GM21786 (cell line): ENCODE results near the gene CHRNA4.

Experiments
- ATAC-seq: cut with Tn5 transposase; IDR thresholded peaks from one replicate; pipeline ENCODE4 v1.9.1; 2021; ENCODE audit not compliant: unreplicated experiment

Gene CHRNA4

DNA sequence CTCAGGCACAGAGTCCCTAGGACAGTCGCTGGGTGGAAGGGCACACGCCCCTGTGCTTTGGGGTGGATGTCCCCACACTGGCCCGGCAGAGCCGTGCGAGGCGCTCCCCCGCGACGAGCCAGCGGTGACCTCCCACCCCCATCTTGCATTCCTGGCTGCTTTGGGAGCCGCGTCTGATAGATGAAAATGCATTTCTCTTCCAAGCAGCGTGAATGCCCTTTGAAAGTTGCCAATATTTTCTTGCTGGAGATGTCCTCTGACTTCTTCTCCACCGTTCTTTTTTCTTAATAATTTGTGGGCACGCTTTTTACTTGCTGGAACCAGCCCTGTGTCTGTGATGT, 38.2 kb downstream of the CHRNA4 start:
- no peak for ATAC-seq

DNA sequence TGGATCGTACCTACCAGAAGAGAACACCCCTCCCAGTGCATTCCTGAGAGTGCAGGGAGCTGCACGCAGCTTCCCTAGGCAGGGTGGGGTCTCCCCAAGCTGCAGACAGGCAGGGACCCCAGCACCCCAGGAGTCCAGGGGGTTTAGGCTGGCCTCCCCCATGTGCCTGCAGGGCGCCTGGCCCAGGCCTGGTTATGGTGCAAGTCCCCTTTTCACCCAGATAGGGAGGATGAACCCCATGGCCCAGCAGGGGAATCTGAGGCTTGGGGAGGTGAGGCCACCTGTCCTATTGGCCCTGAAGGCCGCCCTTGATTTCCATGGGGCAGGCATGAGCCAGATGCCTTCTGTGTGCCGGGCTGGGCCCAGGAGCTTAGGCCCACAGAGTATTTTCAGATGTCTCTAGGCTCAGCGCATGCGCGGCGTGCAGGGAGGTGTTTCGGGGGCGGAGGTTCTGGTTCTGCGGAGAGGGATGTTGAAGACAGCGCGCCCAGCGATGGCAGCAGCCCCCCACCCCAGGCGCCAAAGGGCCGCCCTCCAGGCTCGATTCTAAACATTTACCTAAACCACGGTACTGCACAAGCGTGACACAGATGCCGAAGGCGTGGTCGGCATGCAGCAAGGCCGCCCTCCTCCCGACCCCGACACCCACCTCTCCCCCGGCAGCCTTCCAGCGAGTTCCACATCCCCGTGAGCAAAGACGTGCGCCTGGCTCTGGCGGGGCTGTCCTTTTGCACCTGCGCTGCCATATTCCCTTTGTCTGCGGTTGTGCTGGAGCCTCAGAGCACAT, 38.8 kb downstream of the CHRNA4 start:
- ATAC-seq, result no peak

DNA sequence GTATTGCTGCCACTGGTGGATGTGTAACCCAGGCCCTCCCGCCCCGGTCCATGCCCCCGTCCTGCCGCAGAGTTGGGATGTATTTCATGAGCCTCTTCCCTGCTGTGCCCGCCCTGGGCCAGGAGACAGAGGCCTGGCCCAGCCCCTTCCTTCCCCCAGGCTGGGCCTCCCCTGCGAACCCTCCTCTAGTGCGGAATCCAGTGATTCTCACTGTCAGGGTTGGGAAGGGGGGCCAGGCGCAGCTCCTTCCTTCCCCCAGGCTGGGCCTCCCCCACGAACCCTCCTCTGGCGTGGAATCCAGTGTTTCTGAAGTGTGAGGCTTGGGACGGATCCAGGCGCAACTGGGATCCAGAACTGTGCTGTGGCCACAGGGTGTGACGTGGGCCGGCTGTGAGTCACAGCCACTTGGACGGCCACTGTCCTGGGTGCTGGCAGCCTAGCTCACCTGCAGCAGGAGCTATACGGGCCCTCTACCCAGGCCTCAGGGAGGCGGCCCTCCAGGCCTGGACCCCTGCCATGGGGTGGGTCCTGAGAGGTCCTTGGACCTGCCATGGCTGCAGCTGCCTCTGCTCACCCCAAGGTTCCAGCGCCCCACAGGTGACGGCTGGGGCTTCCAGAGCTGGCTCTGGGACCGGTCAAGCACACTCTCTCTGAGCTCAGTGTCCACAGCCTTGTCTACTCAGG, 39.9 kb downstream of the CHRNA4 start:
- ATAC-seq, result no peak

DNA sequence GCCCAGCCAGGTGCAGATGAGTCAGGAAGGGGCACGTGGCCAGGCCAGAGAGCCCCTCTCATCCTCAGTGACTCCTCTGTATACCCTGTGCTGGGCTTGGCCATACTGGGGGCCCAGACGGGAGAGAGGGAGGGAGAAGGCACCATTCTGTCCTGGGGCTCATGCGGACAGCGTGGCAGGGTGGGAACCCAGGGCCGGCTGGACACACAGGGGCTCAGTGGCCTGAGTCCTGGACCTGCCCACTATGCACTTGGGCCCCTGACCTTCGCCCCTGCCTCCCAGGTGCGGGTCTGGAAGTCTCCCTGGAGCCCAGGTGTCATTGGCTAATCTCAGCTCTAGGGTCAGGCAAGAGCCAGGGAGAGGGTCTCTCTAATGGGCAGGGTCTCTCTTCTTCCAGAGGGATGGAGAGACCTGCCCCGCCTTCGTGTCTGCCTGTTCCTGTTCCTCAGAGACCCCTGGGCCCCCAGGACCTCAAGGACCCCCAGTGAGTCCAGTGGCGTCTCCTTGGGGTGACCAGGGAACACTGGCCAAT, 40.5 kb downstream of the CHRNA4 start:
- ATAC-seq, result no peak

DNA sequence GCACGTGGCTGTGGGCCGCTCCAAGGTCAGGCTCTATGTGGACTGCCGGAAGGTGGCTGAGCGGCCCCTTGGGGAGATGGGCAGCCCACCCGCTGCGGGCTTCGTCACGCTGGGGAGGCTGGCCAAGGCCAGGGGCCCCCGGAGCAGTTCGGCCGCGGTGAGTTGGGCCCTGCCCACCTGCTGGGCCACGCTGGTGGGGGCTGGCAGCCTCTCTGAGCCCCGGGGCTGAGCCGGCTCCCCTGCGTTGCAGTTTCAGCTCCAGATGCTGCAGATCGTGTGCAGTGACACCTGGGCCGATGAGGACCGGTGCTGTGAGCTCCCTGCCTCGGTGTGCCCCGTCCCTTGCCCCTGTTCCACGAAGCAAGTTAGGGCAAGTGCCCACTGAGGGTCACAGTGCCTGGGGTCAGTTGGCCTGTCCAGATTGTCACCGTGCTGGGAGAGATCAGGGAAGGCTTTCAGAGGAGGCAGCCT, 41.1 kb downstream of the CHRNA4 start:
- no peak for ATAC-seq

DNA sequence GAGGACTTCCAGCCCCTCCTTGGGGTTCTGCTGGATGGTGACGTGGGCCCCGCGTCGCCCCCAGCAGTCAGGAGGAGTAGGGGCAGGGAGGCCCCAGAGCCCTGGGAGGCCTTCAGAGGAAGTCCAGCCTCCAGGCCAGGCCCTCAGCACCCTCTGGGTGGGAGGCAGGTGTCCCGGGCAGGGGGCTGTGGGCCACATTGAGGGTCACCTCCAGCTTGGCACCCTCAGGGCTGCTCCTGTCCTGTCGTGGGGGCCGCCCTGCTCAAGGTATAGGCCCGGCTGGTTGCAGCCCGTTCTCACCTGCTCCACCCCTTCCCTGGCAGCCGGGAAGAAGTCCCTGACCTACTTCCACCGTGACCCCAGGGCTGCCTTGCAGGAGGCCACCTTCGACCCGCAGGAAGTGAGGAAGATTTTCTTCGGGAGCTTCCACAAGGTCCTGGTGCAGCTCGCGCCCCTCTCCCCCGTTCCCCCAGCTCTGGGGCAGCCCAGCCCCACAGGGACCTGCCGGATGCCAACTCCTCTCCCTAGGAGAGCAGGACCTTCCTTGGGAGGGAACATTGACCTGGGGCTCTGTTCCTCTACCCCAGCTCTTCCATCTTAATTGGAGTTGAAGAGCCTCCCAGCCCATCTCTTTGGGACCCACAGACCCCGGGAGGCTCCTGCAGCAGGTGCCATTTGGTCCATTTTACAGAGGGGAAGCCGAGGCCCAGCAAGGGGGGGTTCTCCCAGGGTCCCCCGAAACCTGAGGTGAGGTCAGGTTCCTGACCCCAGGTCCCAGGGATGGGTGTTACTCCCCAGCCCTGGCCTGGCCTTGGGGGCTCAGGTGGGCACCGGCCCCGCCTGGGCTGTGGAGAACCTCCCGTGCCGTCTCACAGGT, 41.7 kb downstream of the CHRNA4 start:
- ATAC-seq, result no peak

DNA sequence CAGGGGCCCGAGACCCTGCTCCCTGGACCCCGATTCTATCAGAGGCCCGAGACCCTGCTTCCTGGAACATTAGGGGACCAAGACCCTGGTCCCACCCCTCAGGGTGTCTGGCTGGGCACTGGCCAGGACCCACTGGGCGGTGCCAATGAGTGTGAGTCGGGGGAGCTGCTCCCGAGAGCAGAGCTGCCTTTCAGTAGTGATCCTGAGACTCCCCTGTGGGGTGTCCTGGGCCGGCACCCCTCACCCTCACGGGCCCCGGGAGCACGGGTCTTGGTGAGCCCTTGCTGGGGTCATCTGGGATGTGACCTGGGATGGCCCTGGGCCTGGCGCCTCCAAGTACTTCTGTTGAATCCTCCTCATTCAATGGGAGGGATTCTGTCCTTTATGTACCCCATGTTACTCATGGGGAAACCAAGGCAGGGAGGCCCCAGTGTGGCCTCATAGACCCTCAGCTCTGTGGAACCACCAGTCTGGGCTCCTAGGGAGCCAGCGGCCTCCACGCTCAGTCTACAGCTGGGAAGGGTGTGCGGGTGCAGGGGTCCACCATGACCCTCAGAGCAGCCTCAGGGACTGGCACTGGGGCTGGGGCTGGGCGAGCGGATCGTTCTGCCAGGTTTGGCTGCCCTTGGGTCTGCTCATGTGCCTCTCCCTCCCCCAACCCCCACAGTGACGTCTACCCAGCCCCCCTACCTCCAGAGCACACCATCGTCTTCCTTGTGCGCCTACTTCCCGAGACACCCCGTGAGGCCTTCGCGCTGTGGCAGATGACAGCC, 42.6 kb downstream of the CHRNA4 start:
- ATAC-seq, result no peak

DNA sequence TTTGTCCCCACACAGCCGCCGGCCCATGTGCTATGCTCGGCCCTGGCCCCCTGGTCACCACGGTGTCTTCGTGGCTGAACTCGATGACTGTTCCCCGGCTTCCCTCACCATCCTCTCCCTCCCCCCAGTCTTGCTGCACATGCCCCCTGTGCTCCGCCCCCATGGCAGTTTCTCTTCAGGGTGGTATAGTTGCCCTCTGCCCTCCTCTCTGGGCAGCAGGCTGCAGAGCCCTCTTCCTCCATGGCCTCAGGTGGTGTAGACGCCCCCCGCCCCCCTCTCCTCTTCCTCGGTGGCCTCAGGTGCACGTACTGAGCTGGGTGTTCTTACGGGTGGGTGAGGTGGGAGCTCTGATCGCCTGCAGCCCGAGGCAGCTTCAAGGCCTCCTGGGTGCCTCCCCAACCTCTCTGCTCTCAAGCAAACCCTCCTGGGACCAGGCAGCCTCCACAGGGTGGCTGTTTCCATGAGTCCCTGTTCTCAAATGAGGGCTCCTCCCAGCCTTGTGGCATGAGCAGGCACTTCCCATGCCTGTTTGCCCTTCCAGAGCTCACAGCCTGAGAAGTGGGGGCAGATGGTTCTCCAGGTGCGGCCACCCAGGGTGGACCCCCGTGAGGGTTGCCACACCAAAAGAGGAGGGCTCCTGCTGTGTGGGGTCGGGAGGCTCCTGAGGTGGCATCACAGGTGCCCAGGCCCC, 43.4 kb downstream of the CHRNA4 start:
- no peak for ATAC-seq

DNA sequence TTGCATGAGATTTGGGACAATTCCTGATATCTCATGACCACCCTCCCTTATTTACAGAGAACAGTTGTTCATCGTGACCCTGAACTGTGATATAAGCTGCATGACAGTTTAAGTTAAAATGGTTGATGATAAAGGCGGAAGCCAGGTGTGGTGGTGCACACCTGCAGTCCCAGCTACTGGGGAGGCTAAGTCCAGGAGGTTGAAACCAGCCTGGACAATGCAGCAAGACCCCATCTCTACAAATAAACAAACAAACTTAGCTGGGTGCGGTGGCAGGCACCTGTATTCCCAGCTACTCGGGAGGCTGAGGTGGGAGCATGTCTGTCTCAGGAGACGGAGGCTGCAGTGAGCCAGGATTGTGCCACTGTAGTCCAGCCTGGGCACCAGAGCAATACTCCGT, 44.1 kb downstream of the CHRNA4 start:
- ATAC-seq, result no peak

DNA sequence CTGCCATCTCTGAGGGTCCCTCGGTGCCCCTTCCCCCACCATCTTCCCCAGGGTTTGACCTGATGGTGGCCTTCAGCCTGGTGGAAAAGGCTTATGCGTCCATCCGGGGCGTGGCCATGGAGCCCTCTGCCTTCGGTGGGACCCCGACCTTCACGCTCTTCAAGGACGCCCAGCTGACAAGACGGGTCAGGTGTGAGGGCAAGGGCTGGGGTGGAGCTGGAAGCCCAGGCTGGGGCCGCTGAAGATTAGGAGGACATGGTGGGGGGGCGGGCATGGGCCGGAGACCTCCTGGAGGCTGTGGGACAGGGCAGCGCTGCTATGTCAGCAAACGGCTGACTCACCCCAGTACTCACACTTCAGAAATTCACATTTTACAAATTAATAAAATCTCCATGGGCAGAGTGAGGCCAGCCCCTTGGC, 44.6 kb downstream of the CHRNA4 start:
- ATAC-seq, result no peak

DNA sequence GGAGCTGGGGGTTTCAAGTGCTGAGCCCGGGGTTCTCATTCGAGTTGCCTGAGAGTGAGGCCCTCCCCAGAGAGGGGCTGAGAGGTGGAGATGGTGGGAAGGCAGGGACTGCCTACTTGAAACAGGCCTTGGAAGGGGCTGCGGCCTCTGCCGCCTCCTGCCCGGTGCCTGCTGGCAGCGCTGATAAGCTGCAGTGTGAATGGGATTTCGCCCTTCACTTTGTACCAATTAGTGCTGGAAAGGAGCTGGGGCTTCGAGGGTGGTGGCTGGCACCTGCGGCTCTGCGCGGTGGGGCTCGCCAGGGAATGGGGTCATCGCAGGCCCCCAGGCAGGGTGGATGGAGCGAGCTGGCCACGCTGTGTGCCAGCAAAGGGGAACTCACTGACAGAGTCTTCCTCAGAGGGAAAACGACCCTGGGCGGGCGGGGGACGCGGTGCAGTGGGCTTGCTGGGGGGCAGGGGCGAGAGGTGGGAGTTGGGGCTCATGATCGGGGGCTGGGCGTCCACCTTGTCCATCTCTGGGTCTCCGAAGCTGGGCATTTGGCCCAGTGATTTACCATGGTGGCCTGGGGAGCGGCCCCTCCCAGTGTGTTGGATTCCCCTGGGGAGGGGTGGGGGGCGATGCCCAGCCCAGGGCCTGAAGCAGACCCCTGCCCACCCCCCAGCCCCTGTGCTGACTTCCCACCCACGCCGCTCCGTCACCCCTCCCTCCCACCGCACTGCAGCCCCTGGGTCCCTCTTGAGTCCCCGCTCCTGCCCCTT, 45.2 kb downstream of the CHRNA4 start:
- no peak for ATAC-seq

DNA sequence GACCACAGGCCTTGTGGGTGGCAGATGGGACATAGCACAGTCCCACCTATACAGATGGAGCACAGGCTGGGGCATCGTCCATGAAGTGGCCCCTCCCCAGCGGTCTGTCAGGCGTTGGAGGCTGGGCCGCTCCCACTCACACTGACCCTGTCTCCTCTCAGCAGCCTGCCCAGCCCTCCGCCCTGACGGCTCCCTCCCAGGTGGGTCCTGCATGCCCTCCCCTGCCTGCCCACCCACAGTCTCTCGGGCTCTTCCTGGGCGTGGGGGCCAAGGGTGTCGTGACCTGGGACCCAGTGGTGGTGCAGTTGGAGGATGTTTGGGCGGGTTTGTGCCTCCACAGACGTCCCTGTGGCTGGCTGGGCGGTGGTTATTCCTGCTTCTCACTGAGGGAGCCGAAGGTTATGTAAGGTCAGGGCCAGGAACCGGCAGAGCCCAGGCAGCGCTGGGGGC, 45.9 kb downstream of the CHRNA4 start:
- ATAC-seq, result no peak

DNA sequence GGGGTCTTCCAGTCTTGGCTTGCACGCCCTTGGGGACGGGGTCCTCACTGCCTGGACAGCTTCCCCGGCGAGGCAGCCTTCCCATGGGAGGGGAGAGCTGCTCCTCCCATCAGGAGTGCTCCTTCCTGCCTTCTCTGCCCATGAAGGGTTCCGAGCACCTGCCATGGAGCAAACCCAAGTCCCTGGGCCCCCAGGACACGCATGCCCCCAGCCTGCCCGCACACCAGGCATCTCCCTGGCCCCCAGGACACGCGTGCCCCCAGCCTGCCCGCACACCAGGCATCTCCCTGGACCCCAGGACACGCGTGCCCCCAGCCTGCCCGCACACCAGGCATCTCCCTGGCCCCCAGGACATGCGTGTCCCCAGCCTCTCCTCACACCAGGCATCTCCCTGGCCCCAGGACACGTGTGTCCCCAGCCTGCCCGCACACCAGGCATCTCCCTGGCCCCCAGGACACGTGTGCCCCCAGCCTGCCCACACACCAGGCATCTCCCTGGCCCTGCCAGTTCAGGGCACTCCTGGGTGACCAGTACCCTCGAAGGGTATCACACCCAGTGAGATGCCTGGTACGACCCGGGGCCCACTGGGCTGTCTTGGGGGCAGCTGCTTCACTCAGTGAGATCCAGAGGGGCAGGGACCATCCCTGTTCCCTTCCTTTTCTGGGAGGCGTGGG, 46.4 kb downstream of the CHRNA4 start:
- ATAC-seq, result no peak

DNA sequence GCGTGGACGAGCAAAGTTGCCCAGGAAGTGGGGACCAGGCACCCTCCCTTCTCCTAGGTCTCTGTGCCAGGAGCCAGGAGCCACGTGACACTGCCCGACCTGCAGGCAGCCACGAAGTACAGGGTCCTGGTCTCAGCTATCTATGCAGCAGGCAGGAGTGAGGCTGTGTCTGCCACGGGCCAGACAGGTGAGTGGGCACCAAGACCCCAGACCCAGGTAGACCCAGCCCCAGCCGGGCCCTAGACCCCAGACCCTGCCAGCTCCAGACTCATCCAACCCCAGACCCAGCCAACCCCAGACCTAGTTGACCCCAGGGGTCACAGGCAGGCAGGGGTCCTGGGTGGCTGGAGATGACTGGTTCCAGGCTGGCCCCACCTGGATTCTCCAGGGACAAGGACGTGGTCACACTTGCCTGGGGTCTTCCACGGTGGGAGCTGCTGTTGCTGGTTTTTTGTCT, 47.1 kb downstream of the CHRNA4 start:
- ATAC-seq, result no peak

DNA sequence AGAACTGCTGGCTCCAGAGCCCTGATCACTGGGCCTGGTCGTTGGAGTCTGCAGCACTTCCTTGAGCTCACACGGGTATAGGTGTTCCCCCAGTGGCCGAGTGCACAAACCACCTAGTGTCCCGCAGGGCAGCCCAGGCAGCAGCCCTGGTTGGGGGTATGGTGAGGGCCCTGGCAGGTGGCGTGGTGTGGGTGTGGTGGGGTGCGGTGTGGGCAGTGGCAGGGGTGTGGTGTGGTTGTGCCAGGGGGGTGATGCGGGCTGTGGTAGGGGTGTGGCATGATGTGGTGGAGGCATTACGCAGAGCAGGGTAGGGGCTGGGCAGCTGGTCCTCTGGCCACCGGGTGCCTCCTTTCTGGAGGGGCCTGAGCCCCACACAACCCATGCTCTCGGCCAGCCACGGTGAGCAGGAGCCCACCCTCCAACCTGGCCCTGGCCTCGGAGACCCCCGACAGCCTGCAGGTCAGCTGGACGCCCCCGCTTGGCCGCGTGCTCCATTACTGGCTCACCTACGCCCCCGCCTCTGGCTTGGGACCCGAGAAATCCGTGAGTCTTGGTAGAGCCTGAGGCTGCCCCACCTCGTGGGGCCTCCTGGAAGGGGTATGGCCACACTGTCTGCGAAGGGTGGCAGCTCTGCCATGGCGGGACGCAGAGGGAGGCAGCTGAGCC, 47.7 kb downstream of the CHRNA4 start:
- ATAC-seq, result no peak

DNA sequence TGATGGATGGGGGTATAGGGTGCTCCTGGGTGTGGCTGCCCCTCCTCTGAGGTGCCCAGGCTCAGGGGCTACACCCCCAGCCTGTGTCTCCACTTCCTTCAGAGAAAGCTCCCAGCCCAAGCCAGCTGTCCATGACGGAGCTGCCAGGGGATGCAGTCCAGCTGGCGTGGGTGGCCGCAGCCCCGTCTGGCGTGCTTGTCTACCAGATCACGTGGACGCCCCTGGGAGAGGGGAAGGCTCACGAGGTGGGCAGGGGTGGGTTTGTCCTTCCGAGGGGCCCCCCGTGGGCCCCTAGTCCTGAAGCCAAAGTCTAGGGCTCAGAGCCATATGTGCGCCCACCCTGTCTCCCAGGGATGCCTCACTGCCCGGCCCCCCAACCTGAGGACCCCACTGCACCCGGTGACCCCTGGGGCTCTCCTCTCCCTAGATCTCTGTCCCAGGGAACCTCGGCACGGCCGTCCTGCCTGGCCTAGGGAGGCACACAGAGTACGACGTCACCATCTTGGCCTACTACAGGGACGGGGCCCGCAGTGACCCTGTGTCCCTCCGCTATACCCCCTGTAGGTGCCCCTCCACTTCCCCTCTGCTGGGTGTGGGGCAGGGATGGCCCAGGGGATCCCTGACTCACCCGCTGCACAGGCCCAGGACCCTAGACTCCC, 48.3 kb downstream of the CHRNA4 start:
- no peak for ATAC-seq

DNA sequence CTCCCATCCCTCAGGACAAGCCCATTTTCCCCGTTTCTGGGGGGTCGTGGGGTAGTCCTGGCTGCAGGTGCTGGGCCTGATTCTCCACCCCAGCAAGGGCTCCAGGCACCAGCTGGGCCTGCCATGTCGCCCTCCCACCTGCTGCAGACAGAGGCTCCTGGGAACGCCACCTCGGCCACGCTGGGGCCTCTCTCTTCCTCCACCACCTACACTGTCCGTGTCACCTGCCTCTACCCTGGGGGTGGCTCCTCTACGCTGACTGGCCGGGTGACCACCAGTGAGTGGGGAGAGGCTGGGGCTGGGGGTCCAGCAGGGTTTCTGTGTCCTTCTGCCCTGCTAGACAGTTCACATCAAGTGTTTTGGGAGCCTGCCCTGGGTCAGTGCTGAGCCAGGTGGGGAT, 48.9 kb downstream of the CHRNA4 start:
- no peak for ATAC-seq

DNA sequence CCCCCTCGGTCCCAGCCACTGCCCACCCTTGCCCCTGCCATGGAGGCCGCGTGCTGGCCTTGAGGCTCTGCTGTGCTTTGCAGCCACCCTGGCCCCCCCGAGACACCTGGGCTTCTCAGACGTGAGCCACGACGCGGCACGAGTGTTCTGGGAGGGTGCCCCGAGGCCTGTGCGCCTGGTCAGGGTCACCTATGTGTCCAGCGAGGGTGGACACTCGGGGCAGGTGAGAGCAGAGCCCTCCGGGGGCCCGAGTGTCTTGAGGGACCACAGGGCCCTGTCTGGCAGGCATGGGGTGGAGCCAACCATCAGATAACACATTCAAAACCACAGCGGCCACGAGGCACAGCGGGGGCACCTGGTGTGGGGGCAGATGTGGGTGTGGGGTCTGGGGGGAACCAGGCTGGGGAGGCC, 49.3 kb downstream of the CHRNA4 start:
- no peak for ATAC-seq
